GM21526 (cell line): ENCODE measurements around the gene C10orf120.
A peak's percentile ranks its signal among the peaks of the same experiment; 100 is the strongest.

Experiments used
- ATAC-seq: cut with Tn5 transposase; IDR thresholded peaks from one replicate; pipeline ENCODE4 v1.9.1; 2021; ENCODE audit warnings: moderate library complexity; ENCODE audit not compliant: unreplicated experiment, low FRiP score

Gene C10orf120

GRCh38 chr10:122706467-122706866 is 6.8 kb upstream of the C10orf120 start:
- ATAC-seq, result no peak

- peak; percentile 83 for ATAC-seq
These were observed 4.1 kb upstream of the C10orf120 start for GRCh38 chr10:122703483-122704448.

- ATAC-seq, result no peak
These were observed 2.6 kb upstream of the C10orf120 start for GRCh38 chr10:122702275-122702674.

GRCh38 chr10:122701652-122702051 is 2.0 kb upstream of the C10orf120 start:
- no peak for ATAC-seq

- no peak for ATAC-seq
These were observed 3.0 kb downstream of the C10orf120 start for GRCh38 chr10:122696687-122697086.

GRCh38 chr10:122692744-122693143 is 6.9 kb downstream of the C10orf120 start:
- ATAC-seq, result no peak

- ATAC-seq, result no peak
These were observed 10.4 kb downstream of the C10orf120 start for GRCh38 chr10:122689146-122689820.

GRCh38 chr10:122688293-122688989 is 11.2 kb downstream of the C10orf120 start:
- ATAC-seq, result no peak

- no peak for ATAC-seq
These were observed 17.1 kb downstream of the C10orf120 start for GRCh38 chr10:122682522-122682921.

- ATAC-seq, result no peak
These were observed 21.4 kb downstream of the C10orf120 start for GRCh38 chr10:122678266-122678665.

- ATAC-seq, result no peak
These were observed 24.4 kb downstream of the C10orf120 start for GRCh38 chr10:122675278-122675677.

GRCh38 chr10:122674781-122675180 is 24.9 kb downstream of the C10orf120 start:
- ATAC-seq, result no peak

GRCh38 chr10:122673731-122674130 is 25.9 kb downstream of the C10orf120 start:
- no peak for ATAC-seq

- ATAC-seq, result no peak
These were observed 26.4 kb downstream of the C10orf120 start for GRCh38 chr10:122673269-122673668.

- ATAC-seq, result no peak
These were observed 27.0 kb downstream of the C10orf120 start for GRCh38 chr10:122672655-122673054.

- no peak for ATAC-seq
These were observed 28.3 kb downstream of the C10orf120 start for GRCh38 chr10:122671355-122671754.

GRCh38 chr10:122669842-122670241 is 29.8 kb downstream of the C10orf120 start:
- no peak for ATAC-seq

GRCh38 chr10:122669045-122669444 is 30.6 kb downstream of the C10orf120 start:
- no peak for ATAC-seq

GRCh38 chr10:122665946-122666345 is 33.7 kb downstream of the C10orf120 start:
- ATAC-seq, result no peak

- ATAC-seq, result no peak
These were observed 34.3 kb downstream of the C10orf120 start for GRCh38 chr10:122665329-122665860.

GRCh38 chr10:122664501-122664900 is 35.1 kb downstream of the C10orf120 start:
- no peak for ATAC-seq
